WI38 (cell line): ENCODE results near the gene ALS2.

Experiments used
- H3K4me3 ChIP-seq: 2 replicates; pipeline ENCODE4 v1.5.1; 2011; ENCODE audit warnings: low read depth, mild to moderate bottlenecking, control low read depth, low read length
- TF ChIP-seq, protein P1 (sequence below): IDR thresholded peaks from 2 replicates; pipeline ENCODE4 v1.5.1; 2012; ENCODE audit warnings: low read depth, mild to moderate bottlenecking, control low read depth, low read length

Gene ALS2

DNA sequence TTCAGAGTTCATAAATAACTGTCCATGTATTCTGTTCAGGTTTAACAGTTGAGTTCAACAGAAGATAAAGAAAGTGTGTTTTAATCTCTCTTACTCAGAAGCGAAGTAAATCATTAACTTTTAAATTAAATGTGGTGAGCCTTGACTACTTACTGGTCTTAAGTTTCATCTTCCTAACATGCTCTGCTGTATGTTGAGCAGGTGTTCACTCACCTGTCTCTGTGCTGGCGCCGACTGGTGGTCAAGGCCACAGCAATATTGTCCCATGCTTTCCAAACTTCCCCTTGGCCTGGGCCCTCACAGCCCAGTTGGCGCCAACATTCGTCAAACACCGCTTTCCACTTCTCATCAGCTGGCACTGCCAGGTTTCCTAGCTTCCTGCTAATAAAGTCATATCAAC, 65.3 kb downstream of the ALS2 start:
- TF ChIP-seq, protein P1, sequence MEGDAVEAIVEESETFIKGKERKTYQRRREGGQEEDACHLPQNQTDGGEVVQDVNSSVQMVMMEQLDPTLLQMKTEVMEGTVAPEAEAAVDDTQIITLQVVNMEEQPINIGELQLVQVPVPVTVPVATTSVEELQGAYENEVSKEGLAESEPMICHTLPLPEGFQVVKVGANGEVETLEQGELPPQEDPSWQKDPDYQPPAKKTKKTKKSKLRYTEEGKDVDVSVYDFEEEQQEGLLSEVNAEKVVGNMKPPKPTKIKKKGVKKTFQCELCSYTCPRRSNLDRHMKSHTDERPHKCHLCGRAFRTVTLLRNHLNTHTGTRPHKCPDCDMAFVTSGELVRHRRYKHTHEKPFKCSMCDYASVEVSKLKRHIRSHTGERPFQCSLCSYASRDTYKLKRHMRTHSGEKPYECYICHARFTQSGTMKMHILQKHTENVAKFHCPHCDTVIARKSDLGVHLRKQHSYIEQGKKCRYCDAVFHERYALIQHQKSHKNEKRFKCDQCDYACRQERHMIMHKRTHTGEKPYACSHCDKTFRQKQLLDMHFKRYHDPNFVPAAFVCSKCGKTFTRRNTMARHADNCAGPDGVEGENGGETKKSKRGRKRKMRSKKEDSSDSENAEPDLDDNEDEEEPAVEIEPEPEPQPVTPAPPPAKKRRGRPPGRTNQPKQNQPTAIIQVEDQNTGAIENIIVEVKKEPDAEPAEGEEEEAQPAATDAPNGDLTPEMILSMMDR = no peak
- no peak overlapping the region for H3K4me3 ChIP-seq

DNA sequence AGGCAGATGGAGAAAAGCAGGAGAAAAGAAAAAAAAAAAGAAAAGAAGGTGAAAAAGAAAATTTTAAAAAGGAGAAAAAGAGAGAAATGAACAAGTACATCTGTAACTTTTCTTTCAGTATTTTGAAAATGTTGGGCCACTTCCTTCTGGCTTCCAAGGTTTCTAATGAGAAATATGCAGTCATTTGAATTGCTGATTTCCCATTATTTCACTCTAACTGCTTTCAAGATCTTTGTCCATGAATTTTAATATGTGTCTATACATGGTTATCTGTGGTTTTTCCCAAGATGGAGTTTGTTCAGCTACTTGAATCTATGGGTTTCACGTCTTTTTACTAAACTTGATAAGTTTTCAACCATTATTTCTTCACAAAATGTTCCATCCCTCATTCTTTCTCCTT, 68.0 kb downstream of the ALS2 start:
- no peak overlapping the region for H3K4me3 ChIP-seq
- TF ChIP-seq, protein P1 = no peak

DNA sequence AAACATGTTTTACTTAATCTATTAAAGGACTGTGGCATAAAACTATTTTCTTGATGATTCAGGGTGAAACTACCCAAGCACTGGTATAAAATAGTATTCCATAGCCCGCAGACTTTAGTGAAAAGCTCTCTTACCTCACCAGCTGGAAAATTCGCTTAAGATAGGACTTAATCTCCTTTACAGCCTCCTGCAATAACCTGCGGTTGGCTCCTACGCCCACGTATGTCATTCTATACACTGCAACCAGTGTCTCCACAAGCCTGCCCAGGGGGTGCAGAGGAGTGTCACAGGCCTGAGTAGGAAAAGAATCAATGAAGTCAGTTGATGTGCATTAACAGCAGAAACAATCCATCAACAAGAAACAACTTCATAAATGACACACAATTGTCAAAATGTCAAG, 71.0 kb downstream of the ALS2 start:
- no peak overlapping the region for H3K4me3 ChIP-seq
- TF ChIP-seq, protein P1 = no peak

DNA sequence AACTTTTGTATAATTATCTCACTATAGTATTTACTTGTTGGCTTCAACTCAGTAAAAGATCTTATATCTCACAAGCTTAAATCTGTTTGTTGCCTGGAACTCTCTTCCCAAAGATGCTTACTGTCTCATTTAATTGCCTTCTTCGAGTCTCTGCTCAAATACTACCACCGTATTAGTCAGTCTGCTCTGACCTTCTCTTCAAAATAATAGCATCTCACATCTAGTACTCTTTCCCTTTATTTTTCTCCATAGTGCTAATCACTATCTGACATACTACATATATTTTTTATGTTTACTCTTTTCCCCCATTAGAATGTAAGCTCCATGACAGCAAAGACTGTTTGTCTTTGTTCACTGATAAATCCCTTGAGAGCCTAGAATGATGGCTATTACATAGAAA, 71.7 kb downstream of the ALS2 start:
- TF ChIP-seq, protein P1 = no peak
- H3K4me3 ChIP-seq = no peak overlapping the region

DNA sequence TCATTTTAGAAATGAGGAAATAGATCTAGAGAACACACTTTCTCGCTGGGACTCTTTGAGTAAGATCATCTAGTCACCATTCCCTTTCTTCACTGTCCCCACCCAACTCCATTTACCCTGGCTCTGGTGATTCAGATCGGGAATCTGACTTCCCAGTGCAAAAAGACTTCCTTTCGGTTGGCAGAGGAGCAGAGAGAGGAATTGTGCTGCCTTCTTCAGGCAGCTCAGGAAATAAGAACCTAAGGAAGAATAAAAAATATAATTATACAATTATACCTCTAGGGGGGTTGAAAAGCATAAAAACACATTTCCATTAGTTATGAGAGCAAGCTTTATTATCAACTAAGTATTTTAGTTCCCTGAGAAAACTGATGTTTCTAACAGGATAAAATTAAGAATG, 73.0 kb downstream of the ALS2 start:
- H3K4me3 ChIP-seq = no peak overlapping the region
- TF ChIP-seq, protein P1 = peak; percentile 21

DNA sequence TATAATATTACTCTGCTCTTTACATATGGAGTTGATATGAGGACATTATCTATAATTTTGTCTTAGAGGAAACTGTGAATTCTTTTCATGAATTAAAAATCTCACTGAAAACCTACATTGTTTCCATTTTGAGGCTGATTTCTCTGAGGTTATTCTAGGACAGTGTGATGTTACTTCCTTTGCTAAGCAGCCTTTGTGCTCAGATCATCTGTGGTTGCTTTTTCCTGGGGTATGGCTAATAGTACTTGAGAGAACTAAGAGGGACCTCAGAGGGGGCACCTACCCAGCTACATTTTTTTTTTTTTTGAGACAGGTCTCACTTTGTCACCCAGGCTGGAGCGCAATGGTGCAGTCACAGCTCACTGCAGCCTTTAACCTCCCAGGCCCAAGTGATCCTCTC, 73.6 kb downstream of the ALS2 start:
- TF ChIP-seq, protein P1 = no peak
- no peak overlapping the region for H3K4me3 ChIP-seq

DNA sequence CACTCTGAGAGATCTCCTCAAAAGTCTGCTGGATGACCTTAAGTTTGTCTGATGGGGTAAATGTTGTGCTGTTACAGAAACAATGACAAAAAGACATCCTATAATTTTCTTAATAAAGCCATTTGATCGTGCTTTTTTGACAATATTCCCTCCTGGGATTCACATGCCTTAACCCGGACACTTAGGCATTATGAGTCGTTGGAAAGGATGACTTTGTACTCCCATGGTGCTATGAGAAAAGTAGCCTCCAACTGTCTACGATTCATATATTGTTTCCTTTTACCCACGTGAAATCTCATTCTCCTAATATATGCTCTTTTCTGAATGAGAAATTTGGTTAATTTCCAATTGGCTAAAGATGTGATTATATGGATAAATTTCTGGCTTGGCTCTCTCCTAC, 76.2 kb downstream of the ALS2 start:
- TF ChIP-seq, protein P1 = no peak
- H3K4me3 ChIP-seq = no peak overlapping the region

DNA sequence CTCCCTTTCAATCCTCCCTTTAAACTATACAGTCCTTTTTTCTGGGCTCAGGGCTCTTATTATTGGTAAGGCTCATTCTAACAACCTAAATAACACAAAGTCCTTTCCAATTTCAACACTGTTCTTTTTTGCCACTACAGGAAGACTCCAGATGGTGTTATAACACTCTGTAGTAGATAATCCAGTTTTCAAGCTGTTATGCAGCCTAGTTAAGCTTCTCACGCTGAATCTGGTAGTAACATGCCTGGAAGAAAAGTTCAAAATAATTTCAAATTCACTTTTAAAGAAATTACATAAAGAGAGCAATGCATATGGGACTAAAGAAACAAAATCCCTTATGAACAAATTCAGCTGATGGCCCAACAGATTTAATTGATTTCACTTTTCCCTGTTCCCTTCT, 79.1 kb downstream of the ALS2 start:
- no peak overlapping the region for H3K4me3 ChIP-seq
- TF ChIP-seq, protein P1 = no peak
